Tibial nerve (tissue), 4 donors: Measurements from ENCODE around the gene AUTS2. TPM values are rescaled to one million over a fixed set of nuclear protein-coding genes. Genes with fewer than 3 reads are reported as not detected.

Source experiments
- DNase-seq, 2 donors: peaks; one replicate each; pipeline ENCODE4 v3.0.0-alpha.2; 2019; ENCODE audit warnings: low spot score in 2 of 2
- H3K27ac ChIP-seq, 4 donors: fragments of 200-600 bp; sonication (generic) in 3 of 4; one replicate each; pipeline ENCODE4 v1.5.1; 2017 to 2019; ENCODE audit warnings: mild to moderate bottlenecking in 1 of 4
- H3K27me3 ChIP-seq, 2 donors: fragments of 200-600 bp; sonication (generic) in 1 of 2; one replicate each; pipeline versions ENCODE4 v1.5.1 to v1.6.0; 2017 to 2019
- H3K36me3 ChIP-seq, 3 donors: fragments of 200-600 bp; sonication (generic); one replicate each; pipeline ENCODE4 v1.5.1; 2018 to 2019
- H3K4me1 ChIP-seq, 4 donors: fragments of 200-600 bp; sonication (generic) in 3 of 4; one replicate each; pipeline ENCODE4 v1.5.1; 2017 to 2019
- H3K4me3 ChIP-seq, 4 donors: fragments of 200-600 bp; sonication (generic) in 3 of 4; one replicate each; pipeline ENCODE4 v1.5.1; 2017 to 2019; ENCODE audit warnings: mild to moderate bottlenecking in 1 of 4, moderate library complexity in 1 of 4
- H3K9me3 ChIP-seq, 4 donors: fragments of 200-600 bp; sonication (generic) in 3 of 4; one replicate each; pipeline ENCODE4 v1.5.1; 2017 to 2019
- CTCF ChIP-seq, 5 experiments: fragments of 200-600 bp in 3 of 5; fragments of 450-650 bp in 2 of 5; sonication (generic) in 3 of 5; IDR thresholded peaks; one replicate each; pipeline ENCODE4 v1.5.1; 2016 to 2019; ENCODE audit warnings: antibody characterized with exemption in 5 of 5, mild to moderate bottlenecking in 3 of 5, moderate library complexity in 2 of 5
- EP300 ChIP-seq, 2 donors: sonication (generic); formaldehyde crosslinking; IDR thresholded peaks; one replicate each; pipeline ENCODE4 v1.6.1; 2017; ENCODE audit warnings: antibody characterized with exemption in 2 of 2, mild to moderate bottlenecking in 1 of 2
- POLR2A ChIP-seq, 2 donors: fragments of 450-650 bp; IDR thresholded peaks; one replicate each; pipeline ENCODE4 v1.6.1; 2017; ENCODE audit warnings: antibody characterized with exemption in 2 of 2, mild to moderate bottlenecking in 2 of 2, moderate library complexity in 2 of 2
- WGBS, 2 donors: methylation state at CpG; one replicate each; pipeline ENCODE4 v1.1.5; 2018; 5-methylcytosine and 5-hydroxymethylcytosine counted together
- total RNA-seq, 4 donors: library from RNA; depleted of rRNA; stranded (reverse); fragments of >200 nt; gene quantifications; one replicate each; pipeline ENCODE4 v1.1.0, GENCODE V29; 2016

The AUTS2 gene
- total RNA-seq, 4 donors from 2014 or later, result 56.6 to 87.9 (median 71.6) TPM

- Histone ChIP-seq H3K9me3 (no peaks in the 10 kb centered on the region), H3K27ac (no peak overlapping the region), H3K36me3 (no peaks in the 10 kb centered on the region), H3K27me3 (no peaks in the 10 kb centered on the region), H3K4me1 (peaks cover 0 to 17% (median 3%) of the 10 kb centered on the region in 4 donors), H3K4me3 (no peak overlapping the region)
- no peak for TF ChIP-seq CTCF (IDR thresholded peaks at IDR 0.05)
- no peak for TF ChIP-seq EP300 (IDR thresholded peaks at IDR 0.05)
- no peak for TF ChIP-seq POLR2A (IDR thresholded peaks at IDR 0.05)
- WGBS, 2 donors, result 46 to 51% methylated on average over 2 of the region's 2 CpGs
- no peak for DNase-seq
These were observed 206.7 kb downstream of the AUTS2 start for GRCh38 chr7:69804962-69805361.

- no peak overlapping the region for H3K27ac ChIP-seq
- no peak for TF ChIP-seq POLR2A (IDR thresholded peaks at IDR 0.05)
- no peak for TF ChIP-seq EP300 (IDR thresholded peaks at IDR 0.05)
- no peak for TF ChIP-seq CTCF (IDR thresholded peaks at IDR 0.05)
- DNase-seq, result no peak
- 94 to 100% methylated on average over 1 of the region's 1 CpG for WGBS, 2 donors
- H3K27me3 ChIP-seq, result no peaks in the 10 kb centered on the region
- no peaks in the 10 kb centered on the region for H3K9me3 ChIP-seq
- H3K4me3 ChIP-seq, result no peak overlapping the region
- H3K36me3 ChIP-seq, result no peaks in the 10 kb centered on the region
- H3K4me1 ChIP-seq, result peaks cover 0 to 14% (median 3%) of the 10 kb centered on the region in 4 donors
These were observed 210.1 kb downstream of the AUTS2 start for GRCh38 chr7:69808391-69808790.

- 89 to 91% methylated on average over 7 of the region's 7 CpGs for WGBS, 2 donors
These were observed 213.4 kb downstream of the AUTS2 start for GRCh38 chr7:69811476-69812308.

GRCh38 chr7:69812756-69813155, 214.5 kb downstream of the AUTS2 start:
- Histone ChIP-seq H3K36me3 (no peaks in the 10 kb centered on the region), H3K27me3 (no peaks in the 10 kb centered on the region), H3K9me3 (no peaks in the 10 kb centered on the region), H3K4me1 (peaks cover 0 to 42% (median 9%) of the 10 kb centered on the region in 4 donors), H3K27ac (peak overlapping the region in 1 of 4 donors; percentile 82), H3K4me3 (no peak overlapping the region)
- WGBS, 2 donors, result 83 to 97% methylated on average over 1 of the region's 1 CpG
- no peak for DNase-seq
- no peak for TF ChIP-seq EP300 (IDR thresholded peaks at IDR 0.05)
- no peak for TF ChIP-seq POLR2A (IDR thresholded peaks at IDR 0.05)
- no peak for TF ChIP-seq CTCF (IDR thresholded peaks at IDR 0.05)

More at GRCh38 chr7:69811476-69812308, 213.4 kb downstream of the AUTS2 start:
- Histone ChIP-seq H3K9me3 (no peaks in the 10 kb centered on the region), H3K27me3 (no peaks in the 10 kb centered on the region), H3K27ac (no peak overlapping the region), H3K4me1 (peaks cover 0 to 31% (median 9%) of the 10 kb centered on the region in 4 donors), H3K36me3 (no peaks in the 10 kb centered on the region), H3K4me3 (no peak overlapping the region)
- TF ChIP-seq POLR2A (IDR thresholded peaks at IDR 0.05) (no peak), EP300 (IDR thresholded peaks at IDR 0.05) (no peak), CTCF (IDR thresholded peaks at IDR 0.05) (no peak)
- DNase-seq, result no peak

- no peaks in the 10 kb centered on the region for H3K9me3 ChIP-seq
- H3K27me3 ChIP-seq, result no peaks in the 10 kb centered on the region
- peak overlapping the region; percentile 38 to 82 (median 54) for H3K27ac ChIP-seq
- no peaks in the 10 kb centered on the region for H3K36me3 ChIP-seq
- no peak for DNase-seq
- no peak overlapping the region for H3K4me3 ChIP-seq
- H3K4me1 ChIP-seq, result peaks cover 0 to 52% (median 9%) of the 10 kb centered on the region in 4 donors
- TF ChIP-seq POLR2A (IDR thresholded peaks at IDR 0.05) (no peak), EP300 (IDR thresholded peaks at IDR 0.05) (no peak), CTCF (IDR thresholded peaks at IDR 0.05) (no peak)
These were observed 215.5 kb downstream of the AUTS2 start for GRCh38 chr7:69813637-69814240.
